GM21390 (cell line): ENCODE data around the gene DGKG.

ENCODE experiments used
- ATAC-seq: cut with Tn5 transposase; IDR thresholded peaks from one replicate; pipeline ENCODE4 v1.9.1; 2021; ENCODE audit not compliant: unreplicated experiment

DGKG gene

DNA sequence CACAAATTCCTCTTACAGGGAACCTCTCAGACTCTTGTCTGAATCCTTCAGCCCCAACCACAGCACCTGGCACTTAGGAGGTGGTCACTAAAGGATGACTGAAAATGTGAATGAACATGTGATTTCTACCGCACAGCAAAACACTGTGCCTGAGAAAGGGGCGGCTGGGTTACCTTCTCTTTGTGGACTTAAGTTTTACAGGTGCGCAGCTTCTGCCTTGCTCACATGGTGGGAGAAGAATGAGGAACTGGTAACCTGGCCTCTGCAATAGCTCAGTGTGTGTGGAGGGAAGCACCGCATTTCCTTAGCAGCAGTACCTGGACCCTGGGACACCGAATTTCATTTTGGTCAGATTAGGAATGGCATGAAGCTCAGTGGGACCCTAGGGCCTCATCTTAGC is 243.3 kb downstream of the DGKG start:
- ATAC-seq, result no peak

GRCh38 chr3:186117521-186118134 is 244.4 kb downstream of the DGKG start:
- ATAC-seq, result no peak

- ATAC-seq, result no peak
Measured at GRCh38 chr3:186115239-186115996, 246.6 kb downstream of the DGKG start.

DNA sequence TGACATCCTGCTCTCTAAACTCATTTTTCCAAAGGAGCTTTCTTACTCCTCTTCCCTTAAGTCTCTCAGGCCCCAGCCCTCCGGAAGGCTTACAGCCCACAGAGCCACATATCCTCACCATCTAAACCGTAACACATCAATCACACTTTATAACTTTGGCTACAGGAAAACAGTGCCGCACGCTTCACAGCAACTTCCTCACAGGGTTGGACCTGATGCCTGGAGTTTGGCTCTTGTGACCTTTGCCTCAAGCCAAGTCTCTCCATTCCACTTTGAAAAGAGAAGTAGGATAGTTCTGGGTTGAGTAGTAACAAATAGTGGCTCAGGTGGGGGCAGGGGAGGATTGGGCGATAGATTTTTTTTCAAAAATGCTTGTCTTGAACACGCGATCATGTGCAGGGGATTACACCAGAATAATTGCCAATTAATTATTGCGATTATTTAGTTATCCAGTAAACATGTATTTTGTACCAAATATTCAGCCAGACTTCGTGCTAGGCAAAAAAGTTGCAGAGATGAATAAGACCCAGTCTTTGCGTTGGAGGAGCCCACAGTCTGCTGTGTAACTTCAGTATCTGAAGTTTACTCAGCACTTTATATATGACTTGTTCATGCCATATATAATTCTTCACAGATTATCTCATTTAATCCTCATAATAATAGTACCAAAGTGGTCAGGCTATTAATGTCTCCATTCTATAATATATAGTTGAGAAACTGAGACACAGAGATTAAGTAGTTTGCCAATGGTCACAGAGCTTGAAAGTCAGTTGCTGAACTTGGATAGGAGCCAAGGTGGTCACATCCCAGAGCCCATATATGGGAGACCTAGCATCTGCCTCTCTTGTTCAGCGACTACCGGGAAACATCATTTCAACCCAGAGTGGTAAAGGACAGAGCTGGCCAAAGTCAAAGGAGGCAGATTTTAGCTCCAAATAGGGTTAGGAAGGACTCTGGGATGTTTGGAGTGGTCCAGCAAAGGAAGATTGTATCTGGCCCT is 250.8 kb downstream of the DGKG start:
- no peak for ATAC-seq

DNA sequence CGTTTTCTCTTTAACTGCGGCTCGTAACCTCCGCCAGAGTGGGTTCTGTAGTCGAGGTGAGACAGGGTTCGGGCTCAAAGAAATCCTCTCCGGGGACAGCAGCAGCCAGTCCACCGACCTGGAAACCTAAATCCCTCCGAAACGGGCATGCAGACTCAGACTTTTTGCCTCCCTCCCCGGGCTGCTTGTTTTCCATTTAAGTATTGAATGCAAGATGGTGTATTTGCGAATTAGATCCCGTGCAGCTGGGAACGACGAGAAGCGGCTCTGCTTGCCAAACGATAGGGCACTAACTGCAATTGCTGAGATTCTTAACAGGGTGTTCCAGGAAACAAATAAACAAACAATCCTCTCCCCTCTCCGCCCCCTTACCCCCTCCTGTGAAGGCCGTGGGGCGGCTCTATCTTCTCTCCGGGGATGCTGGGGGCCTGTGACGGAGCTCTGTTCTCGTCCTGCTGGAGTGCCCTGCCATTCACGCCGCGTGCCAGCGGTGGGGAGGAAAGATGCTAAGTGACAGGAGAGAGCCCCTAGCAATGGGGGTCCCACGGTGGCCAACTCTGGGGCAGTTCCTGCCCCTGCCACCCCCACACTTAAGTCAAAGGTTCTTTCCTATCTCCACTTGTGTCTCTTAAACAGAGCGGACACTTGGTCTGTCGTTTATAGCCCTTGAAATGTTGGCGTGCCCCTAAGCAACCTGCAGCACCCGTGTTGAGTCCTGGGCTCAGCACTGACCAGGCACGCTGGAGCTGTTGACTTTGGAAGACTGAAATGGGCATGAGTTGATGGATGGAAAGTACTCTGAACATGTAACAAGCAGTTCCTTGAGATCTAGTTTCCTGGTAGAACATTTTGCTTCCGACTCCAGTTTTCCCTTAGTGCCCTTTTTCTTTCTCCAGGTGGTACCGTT is 251.9 kb downstream of the DGKG start:
- no peak for ATAC-seq

- peak; percentile 95 for ATAC-seq
Measured at GRCh38 chr3:186108941-186109865, 252.8 kb downstream of the DGKG start, which contains the start of gene ETV5. ETV5 (minus strand) TSS chr3:186109089; CDS start chr3:186105868, 3,221 bp downstream.

GRCh38 chr3:186108106-186108940 is 253.7 kb downstream of the DGKG start:
- ATAC-seq, result no peak

DNA sequence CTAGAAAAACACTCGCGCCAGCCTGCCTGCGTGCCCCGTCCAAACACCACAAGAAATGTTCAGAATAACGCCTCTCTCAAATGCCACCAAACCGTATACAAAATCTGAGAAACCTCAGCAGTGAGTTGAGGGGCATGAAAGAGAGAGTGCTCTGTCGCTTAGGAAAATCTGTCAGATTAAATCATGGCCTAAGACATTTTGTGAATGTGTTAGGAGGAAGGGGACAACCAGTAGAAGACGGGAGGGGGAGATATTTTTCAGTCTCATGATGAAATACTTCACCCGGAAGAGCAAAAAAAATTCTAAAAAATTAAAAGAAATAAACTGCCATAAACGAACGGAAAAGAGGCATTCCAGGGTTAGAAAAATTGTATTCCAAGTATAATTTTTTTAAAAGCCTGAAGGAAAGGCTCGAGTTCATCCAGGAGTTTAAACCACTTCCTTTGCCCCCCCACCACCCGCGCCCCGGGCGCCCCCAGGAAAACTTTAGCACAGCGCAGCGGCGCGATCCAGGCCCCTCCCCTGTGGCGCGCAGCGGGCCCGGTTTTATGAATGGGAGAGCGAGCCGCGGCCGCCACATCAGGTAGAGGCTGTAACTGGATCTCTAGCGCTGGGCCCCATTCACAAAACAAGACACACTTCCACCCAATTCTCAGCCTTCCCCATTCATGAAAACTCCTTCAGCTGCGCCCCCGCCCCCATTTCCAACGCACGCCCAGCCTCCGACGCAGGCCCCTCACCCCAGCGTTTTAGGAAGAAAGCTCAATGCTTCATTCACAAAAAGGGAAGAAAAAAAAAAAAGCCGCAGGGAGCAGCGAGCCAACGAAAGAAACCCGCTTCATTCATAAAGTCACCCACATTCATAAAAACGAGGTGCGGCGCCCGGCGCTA is 254.6 kb downstream of the DGKG start:
- ATAC-seq, result no peak

- ATAC-seq, result no peak
Measured at GRCh38 chr3:186105543-186105942, 256.5 kb downstream of the DGKG start.

DNA sequence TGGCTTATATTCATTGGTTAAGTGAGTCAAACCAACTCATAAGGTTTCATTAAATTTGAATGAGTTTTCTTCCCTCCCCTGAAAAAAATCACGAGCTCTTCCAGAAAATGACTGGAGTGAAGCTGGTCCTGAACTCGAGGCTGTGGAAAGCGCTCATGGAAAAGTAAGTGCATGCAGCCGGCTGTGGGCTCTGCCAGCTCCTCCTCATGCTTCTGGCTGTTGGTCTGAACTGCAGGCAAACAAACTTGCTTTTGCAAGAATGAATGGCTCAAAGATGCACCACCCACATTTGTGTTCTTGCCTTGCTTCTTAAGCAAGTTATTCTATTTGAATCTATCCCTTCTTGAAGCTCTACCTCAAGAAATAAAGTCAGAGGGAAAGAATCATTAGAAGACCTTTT is 259.3 kb downstream of the DGKG start:
- no peak for ATAC-seq

DNA sequence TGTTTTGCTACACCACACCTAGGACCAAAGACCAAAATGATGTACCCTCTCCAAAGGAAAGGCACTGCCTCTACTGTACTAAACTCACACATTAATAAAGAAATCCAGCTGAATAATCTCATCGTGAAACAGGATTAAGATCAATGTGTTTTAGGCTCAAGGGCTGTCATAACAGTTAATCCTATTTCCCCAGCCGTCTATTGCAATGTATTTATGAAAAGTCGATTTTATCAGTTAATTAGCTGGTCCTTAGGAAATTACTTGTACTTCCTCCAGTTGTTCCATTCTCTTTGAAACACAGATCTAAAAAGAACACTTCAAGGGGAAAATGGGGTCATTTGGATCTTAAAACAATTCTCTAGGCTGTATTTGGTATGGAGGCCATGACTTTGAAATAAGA is 261.6 kb downstream of the DGKG start:
- no peak for ATAC-seq

- ATAC-seq, result no peak
Measured at GRCh38 chr3:186099178-186099577, 262.9 kb downstream of the DGKG start.

DNA sequence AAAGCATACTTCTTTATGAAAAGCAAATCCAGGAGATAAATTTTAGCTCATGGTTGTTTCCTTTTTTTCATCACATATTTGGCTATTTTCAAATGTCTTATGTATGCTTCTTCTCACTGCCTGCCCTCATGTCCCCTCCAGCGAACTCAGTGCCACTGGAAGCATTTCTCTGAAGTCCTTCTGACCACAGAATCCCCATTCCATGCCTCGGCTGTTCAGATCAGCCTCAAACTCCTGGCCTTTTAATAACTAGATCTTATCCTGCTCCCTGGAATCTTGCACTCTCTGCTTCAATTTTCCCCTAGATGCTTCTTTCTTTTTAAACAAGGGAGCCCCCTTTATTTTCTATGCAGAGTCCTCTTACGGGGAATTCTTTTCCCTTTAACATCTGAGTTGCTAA is 263.3 kb downstream of the DGKG start:
- ATAC-seq, result no peak

GRCh38 chr3:186097663-186098451 is 264.2 kb downstream of the DGKG start:
- no peak for ATAC-seq

DNA sequence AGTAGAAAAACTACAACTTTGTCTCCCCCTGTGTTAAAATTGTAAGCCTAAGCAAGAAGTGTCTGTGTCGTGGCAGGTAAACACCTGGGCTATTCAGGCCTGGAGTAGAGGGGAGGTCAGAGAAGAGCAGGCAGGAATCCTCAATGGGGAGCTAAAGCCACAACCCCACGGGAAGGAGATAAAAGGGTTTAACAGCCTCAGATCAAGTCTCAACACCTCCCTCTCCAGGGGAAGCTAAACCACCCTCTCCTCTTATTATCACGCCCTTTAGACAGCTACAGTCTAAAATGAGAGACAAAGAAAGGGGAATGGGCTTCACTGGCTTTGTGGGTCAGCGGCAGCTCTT is 264.7 kb downstream of the DGKG start:
- no peak for ATAC-seq
